Fibroblast of peridontal ligament (primary cell): ENCODE measurements around the gene LILRB2.
A peak's percentile ranks its signal among the peaks of the same experiment; 100 is the strongest.
"Not testable (repeated sequence)": the region's sequence is repeated elsewhere in the genome, so short reads cannot be mapped to it uniquely, and the experiment has no call there.

ENCODE experiments used
- DNase-seq: peaks from one replicate; pipeline ENCODE4 v3.0.0-alpha.2; 2010; ENCODE audit errors: extremely low read depth

The LILRB2 gene

DNA sequence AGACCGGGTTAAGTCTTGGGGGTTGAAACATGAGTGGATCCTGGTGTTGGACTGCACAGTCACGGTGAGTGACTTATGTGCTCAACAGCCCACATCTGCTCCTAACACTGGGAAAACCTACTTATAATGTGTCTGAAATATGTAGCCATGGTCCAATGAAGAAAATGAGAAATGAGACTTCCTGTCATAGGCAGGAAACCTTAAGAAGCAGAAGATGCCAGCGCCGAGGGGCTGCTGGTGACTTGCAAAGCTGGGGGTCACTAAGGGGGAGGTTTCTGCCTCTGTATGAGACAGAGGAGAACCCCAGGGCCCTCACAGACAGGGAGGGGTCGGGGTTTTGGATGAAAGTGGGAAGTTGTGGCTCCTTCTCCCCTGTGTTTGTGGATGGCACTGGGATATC, 8.7 kb downstream of the LILRB2 start:
- DNase-seq: not testable (repeated sequence)

DNA sequence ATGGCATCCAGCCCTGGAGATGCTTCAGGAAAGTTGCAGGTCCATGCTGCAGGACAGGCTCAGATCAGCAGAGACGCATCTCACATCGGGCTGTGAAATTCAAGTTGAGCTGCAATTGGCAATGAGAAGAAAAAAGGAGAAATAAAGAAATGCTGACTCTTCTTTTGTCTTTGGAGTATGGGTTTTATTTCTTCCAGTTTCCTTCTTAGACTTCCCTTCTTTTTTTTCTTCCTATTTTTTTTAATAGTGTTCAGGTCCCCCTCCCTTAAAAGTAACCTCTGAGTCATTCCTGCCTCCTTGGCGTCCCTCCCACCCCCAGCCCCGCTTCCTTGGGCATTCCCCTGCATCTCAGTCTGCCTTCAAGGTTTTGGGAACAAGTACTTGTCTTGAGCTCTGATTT, 9.3 kb downstream of the LILRB2 start:
- DNase-seq: not testable (repeated sequence)

- no peak for DNase-seq
Observed at GRCh38 chr19:54271106-54271505, 9.8 kb downstream of the LILRB2 start.

DNA sequence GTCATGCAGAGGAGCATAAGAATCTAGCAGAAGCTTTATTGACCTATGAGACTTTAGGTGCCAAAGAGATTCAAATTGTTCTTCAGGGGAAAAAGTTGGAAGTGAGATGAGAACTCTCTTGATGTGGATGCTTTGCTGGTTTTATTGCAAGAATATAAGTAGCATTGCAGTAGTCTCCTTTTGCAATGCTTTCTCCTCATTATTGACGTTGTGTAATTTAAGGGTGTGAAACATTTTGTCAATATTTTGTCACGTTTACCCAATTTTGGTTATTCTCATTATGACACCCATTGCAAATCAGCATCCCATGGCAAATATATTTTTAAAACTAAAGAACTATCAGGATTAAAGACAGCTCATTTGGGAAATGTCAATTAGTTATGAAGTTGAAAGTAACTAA, 12.0 kb downstream of the LILRB2 start:
- no peak for DNase-seq

- peak; percentile 49 for DNase-seq
Observed at GRCh38 chr19:54266133-54266532, 14.8 kb downstream of the LILRB2 start.

DNA sequence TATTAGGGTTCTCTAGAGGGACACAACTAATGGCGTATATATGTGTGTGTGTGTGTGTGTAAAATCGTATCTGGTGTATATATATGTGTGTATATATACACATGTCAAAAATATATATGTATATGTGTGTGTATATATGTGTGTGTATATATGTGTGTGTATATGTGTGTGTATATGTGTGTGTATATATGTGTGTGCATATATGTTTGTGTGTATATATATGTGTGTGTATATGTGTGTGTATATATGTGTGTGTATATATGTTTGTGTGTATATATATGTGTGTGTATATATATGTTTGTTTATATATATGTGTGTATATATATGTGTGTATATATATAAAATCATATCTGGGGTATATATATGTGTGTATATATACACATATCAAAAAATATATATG, 18.4 kb downstream of the LILRB2 start:
- no peak for DNase-seq

DNA sequence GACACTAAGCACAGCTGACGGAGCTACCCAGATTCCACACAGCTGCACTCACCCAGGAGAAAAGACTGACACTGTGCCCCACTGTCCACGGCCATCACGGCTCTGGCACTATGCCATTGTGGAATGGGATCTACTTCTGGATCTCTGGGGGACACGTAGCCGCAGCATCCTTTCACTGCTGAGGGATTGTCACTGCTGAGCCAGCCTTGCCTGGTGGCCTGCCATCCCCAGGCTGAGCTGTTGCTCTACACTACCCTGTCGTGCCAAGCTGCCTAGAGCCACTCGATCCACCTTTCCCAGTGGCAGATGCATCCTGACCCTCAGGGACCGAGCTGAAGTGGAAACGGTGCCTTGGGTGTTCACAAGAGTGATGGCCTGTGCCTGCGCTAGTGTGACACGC, 18.8 kb downstream of the LILRB2 start:
- no peak for DNase-seq

GRCh38 chr19:54257116-54257480, 23.8 kb downstream of the LILRB2 start, which contains the start of gene LILRB5:
Gene LILRB5 (minus strand): TSS chr19:54257273. CDS start chr19:54257193, 80 bp downstream.
- DNase-seq: no peak

GRCh38 chr19:54256250-54257115, 24.4 kb downstream of the LILRB2 start:
- DNase-seq: no peak

- DNase-seq: no peak
Observed at GRCh38 chr19:54255105-54255775, 25.7 kb downstream of the LILRB2 start.

DNA sequence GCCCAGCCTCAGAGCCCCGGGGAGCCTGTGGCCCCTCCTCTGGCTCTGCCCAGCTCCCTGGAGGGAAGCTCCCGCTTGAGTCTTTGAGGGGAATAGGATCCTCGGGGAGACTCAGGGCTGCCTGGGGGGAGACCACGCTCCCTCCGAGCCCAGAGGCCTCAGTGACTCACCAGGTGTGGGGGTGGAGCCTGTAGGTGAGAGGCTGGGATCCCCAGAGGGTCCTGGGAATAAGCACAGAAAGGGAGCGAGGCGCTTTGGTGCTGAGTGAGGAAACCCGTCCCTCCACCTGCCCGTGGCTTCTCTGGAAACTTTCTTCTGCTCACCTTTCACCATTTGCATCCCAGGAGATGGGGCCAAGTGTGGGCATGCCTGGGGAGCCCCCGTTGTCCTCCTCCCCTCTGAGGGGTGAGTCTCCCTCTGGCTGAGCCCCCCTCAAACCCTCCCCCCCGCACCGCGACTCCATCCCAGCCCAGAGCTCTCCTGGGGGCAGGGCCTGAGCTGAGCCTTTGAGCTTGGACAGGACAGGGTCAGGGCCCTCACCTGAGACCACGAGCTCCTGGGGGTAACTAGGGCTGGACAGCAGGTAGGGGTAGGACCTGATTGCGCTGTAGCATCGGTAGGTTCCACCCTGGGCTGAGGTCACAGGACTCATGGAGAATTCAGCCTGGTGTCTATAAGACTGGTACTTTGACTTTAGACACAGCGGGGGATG, 26.6 kb downstream of the LILRB2 start:
- no peak for DNase-seq

- no peak for DNase-seq
Observed at GRCh38 chr19:54253331-54254194, 27.3 kb downstream of the LILRB2 start.

GRCh38 chr19:54252845-54253244, 28.1 kb downstream of the LILRB2 start:
- no peak for DNase-seq

GRCh38 chr19:54252243-54252642, 28.7 kb downstream of the LILRB2 start:
- DNase-seq: no peak

DNA sequence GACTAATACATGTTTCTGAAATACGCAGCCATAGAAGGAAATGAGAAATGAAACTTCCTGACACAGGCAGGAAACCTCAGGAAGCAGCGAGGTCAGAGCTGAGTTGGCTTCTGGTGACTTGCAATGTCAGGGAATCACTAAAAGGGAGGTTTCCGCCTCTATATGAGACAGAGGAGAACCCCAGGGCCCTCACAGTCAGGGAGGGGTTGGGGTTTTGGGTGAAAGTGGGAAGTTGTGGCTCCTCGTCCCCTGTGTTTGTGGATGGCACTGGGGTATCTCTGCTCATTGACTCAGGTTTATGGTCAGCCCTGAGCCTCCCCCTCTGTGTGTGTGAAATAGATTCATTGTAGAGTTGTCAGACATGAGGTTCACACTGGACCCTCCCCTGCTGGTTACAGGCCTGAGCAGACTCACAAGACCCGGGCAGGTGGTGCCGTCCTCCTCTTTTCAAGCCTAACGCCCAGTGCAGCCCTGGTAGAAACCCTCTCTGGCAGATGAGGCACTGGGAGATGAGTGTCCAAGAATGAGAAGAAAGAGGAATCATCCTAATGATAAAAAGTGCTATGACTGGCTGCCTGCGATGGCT, 32.8 kb downstream of the LILRB2 start:
- peak; percentile 3 for DNase-seq

GRCh38 chr19:54247106-54247930, 33.6 kb downstream of the LILRB2 start:
- no peak for DNase-seq

DNA sequence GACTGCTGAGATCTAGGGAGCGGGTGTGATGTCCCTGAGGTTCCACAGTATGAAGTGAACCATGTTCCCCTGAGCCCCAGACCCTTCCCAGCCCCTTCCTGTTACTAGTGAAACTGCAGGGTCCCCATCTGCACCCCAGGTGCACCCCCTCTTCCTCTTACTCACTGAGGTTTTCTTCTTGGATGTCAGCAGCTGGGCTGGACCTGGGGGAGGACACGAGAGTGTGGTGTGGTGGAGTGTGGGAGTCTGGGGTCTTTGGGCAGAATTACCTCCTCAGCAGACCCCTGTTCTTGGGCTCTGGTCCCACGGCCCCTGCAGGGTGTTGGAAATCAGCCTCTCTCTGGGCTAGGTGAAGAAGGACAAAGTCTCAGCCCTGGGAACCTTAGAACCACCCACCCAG, 35.0 kb downstream of the LILRB2 start:
- no peak for DNase-seq

DNA sequence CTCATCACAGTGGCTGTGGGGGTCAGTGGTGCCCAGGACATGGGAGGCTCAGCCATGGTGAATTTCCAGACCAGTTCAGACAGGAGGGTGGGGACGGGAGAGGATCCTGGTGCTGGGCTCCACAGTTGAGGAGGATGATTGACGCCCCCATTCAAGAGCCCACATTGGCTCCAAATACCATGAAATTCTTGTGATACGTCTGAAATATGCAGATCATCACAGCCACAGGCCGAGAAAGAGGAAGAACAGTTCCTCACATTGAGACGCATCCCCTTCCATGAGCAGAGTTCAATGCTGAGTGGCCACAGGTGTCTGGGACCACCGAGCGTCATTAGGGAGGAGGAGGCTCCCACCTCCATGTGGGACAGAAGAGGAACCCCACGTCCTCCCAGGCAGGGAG, 37.1 kb downstream of the LILRB2 start:
- not testable (repeated sequence) for DNase-seq

GRCh38 chr19:54242646-54243045, 38.3 kb downstream of the LILRB2 start, which contains the start of gene LILRA6:
Gene LILRA6 (minus strand): TSS chr19:54242790.
- not testable (repeated sequence) for DNase-seq

DNA sequence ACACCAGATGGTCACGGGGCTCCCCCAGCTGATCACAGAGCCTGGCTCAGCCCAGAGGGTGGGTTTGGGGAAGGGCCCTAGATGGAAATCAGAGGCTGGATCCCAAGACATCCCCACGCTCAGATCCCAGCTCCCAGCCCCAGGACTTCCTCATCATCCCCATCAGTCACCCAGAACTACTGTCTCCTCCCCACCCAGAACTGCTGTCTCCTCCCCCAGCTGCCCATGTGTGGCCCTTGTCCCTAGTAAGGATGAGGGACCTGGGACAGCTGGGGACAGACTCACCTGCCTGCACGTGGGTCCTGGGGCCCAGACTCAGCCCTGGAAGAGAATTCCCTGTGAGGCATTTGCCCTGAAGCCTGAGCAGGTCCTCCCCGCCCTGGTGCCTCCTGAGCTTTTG, 38.7 kb downstream of the LILRB2 start:
- not testable (repeated sequence) for DNase-seq
